ENCODE measurements around the gene ADRA2A.

Gene ADRA2A

DNA sequence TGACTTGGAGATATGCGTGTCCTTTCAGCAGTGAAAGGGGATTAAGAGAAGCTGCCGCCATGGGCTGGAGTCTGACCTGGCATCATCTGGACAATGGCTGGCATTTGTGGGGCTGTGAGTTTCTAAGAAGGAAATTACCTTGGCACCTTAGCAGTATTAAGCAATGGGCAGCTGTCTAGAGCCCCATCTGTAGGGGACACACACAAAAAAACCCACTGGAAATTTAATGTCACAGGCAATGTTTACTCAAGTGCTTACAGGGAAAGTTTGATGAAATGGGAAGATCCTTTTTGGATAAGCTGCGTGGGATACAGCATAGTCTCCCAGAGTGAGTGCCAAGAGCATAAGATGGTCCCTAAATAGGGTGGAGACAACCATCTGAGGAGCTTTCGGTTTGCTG lies 25.0 kb downstream of the ADRA2A start:
- H3K36me3 ChIP-seq (ENCODE audit: insufficient read depth, low read length), result no peaks in the 10 kb centered on the region
- WGBS, result 90% methylated on average over 4 of the region's 4 CpGs
- no peaks in the 10 kb centered on the region; the same call in 1 of the 2 replicates for H3K4me1 ChIP-seq (ENCODE audit: insufficient read depth, low read length)
- H3K4me3 ChIP-seq (ENCODE audit: low read length), result no peak overlapping the region
- no peak overlapping the region for H3K9ac ChIP-seq (ENCODE audit: low read depth, low read length)
- no peaks in the 10 kb centered on the region for H3K27me3 ChIP-seq (ENCODE audit: insufficient read depth, low read length)
- H3K9me3 ChIP-seq (ENCODE audit: insufficient read depth, low read depth, low read length), result no peaks in the 10 kb centered on the region
- H3K27ac ChIP-seq (ENCODE audit: low read depth, low read length), result no peak overlapping the region

- Histone ChIP-seq H3K4me3 (ENCODE audit: low read length) (no peak overlapping the region), H3K36me3 (ENCODE audit: insufficient read depth, low read length) (no peaks in the 10 kb centered on the region), H3K27me3 (ENCODE audit: insufficient read depth, low read length) (no peaks in the 10 kb centered on the region), H3K9ac (ENCODE audit: low read depth, low read length) (no peak overlapping the region), H3K27ac (ENCODE audit: low read depth, low read length) (no peak overlapping the region), H3K9me3 (ENCODE audit: insufficient read depth, low read depth, low read length) (no peaks in the 10 kb centered on the region), H3K4me1 (ENCODE audit: insufficient read depth, low read length) (no peaks in the 10 kb centered on the region; the same call in 1 of the 2 replicates)
- WGBS, result 87% methylated on average over 4 of the region's 4 CpGs
Measured at GRCh38 chr10:111102359-111102837, 25.6 kb downstream of the ADRA2A start.

- Histone ChIP-seq H3K27ac (ENCODE audit: low read depth, low read length) (no peak overlapping the region), H3K4me3 (ENCODE audit: low read length) (no peak overlapping the region), H3K9ac (ENCODE audit: low read depth, low read length) (no peak overlapping the region), H3K36me3 (ENCODE audit: insufficient read depth, low read length) (no peaks in the 10 kb centered on the region), H3K9me3 (ENCODE audit: insufficient read depth, low read depth, low read length) (no peaks in the 10 kb centered on the region), H3K4me1 (ENCODE audit: insufficient read depth, low read length) (no peaks in the 10 kb centered on the region; the same call in 1 of the 2 replicates), H3K27me3 (ENCODE audit: insufficient read depth, low read length) (no peaks in the 10 kb centered on the region)
- 93% methylated on average over 6 of the region's 7 CpGs for WGBS
Measured at GRCh38 chr10:111103196-111103840, 26.5 kb downstream of the ADRA2A start.

GRCh38 chr10:111104811-111105210 lies 28.0 kb downstream of the ADRA2A start:
- 96% methylated on average over 20 of the region's 20 CpGs for WGBS

GRCh38 chr10:111106081-111106480 lies 29.3 kb downstream of the ADRA2A start:
- Histone ChIP-seq H3K9ac (ENCODE audit: low read depth, low read length) (no peak overlapping the region), H3K36me3 (ENCODE audit: insufficient read depth, low read length) (no peaks in the 10 kb centered on the region), H3K27me3 (ENCODE audit: insufficient read depth, low read length) (no peaks in the 10 kb centered on the region), H3K4me1 (ENCODE audit: insufficient read depth, low read length) (no peaks in the 10 kb centered on the region), H3K4me3 (ENCODE audit: low read length) (no peak overlapping the region), H3K27ac (ENCODE audit: low read depth, low read length) (no peak overlapping the region), H3K9me3 (ENCODE audit: insufficient read depth, low read depth, low read length) (no peaks in the 10 kb centered on the region)
- WGBS, result 96% methylated on average over 8 of the region's 8 CpGs

More at GRCh38 chr10:111104811-111105210, 28.0 kb downstream of the ADRA2A start:
- Histone ChIP-seq H3K4me1 (ENCODE audit: insufficient read depth, low read length) (no peaks in the 10 kb centered on the region; the same call in 1 of the 2 replicates), H3K27ac (ENCODE audit: low read depth, low read length) (no peak overlapping the region), H3K4me3 (ENCODE audit: low read length) (no peak overlapping the region), H3K27me3 (ENCODE audit: insufficient read depth, low read length) (no peaks in the 10 kb centered on the region), H3K36me3 (ENCODE audit: insufficient read depth, low read length) (no peaks in the 10 kb centered on the region), H3K9ac (ENCODE audit: low read depth, low read length) (no peak overlapping the region), H3K9me3 (ENCODE audit: insufficient read depth, low read depth, low read length) (no peaks in the 10 kb centered on the region)

DNA sequence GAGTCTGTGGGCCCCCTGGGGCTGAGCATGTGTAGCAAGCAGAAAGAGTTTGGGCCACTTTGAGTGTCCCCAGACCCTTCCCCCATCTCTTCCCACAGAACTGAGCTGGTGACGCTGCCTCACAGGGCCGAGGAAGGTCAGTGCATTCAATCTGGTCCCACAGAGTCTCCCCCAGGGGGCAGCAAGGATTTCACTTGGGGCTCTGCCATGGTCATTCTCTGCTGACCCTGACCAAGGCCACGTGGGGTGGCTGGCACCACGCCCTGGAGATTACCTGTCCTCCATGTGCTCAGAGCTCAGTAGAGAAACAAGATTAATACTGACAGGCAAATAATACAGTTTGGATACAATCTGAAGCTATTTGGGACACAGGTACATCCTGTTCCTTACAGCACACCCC lies 30.2 kb downstream of the ADRA2A start:
- Histone ChIP-seq H3K27ac (ENCODE audit: low read depth, low read length) (no peak overlapping the region), H3K27me3 (ENCODE audit: insufficient read depth, low read length) (no peaks in the 10 kb centered on the region), H3K36me3 (ENCODE audit: insufficient read depth, low read length) (no peaks in the 10 kb centered on the region), H3K9ac (ENCODE audit: low read depth, low read length) (no peak overlapping the region), H3K4me1 (ENCODE audit: insufficient read depth, low read length) (no peaks in the 10 kb centered on the region), H3K4me3 (ENCODE audit: low read length) (no peak overlapping the region), H3K9me3 (ENCODE audit: insufficient read depth, low read depth, low read length) (no peaks in the 10 kb centered on the region)
- 79% methylated on average over 4 of the region's 4 CpGs for WGBS

- no peak overlapping the region for H3K4me3 ChIP-seq (ENCODE audit: low read length)
- H3K9ac ChIP-seq (ENCODE audit: low read depth, low read length), result no peak overlapping the region
- H3K27ac ChIP-seq (ENCODE audit: low read depth, low read length), result no peak overlapping the region
- 96% methylated on average over 4 of the region's 4 CpGs for WGBS
- no peaks in the 10 kb centered on the region for H3K27me3 ChIP-seq (ENCODE audit: insufficient read depth, low read length)
- no peaks in the 10 kb centered on the region for H3K36me3 ChIP-seq (ENCODE audit: insufficient read depth, low read length)
- no peaks in the 10 kb centered on the region for H3K4me1 ChIP-seq (ENCODE audit: insufficient read depth, low read length)
- H3K9me3 ChIP-seq (ENCODE audit: insufficient read depth, low read depth, low read length), result no peaks in the 10 kb centered on the region
Measured at GRCh38 chr10:111107846-111108245, 31.0 kb downstream of the ADRA2A start.

GRCh38 chr10:111108441-111108840 lies 31.6 kb downstream of the ADRA2A start:
- H3K27ac ChIP-seq (ENCODE audit: low read depth, low read length), result no peak overlapping the region
- H3K9ac ChIP-seq (ENCODE audit: low read depth, low read length), result no peak overlapping the region
- H3K4me1 ChIP-seq (ENCODE audit: insufficient read depth, low read length), result no peaks in the 10 kb centered on the region
- H3K36me3 ChIP-seq (ENCODE audit: insufficient read depth, low read length), result no peaks in the 10 kb centered on the region
- no peaks in the 10 kb centered on the region for H3K27me3 ChIP-seq (ENCODE audit: insufficient read depth, low read length)
- H3K9me3 ChIP-seq (ENCODE audit: insufficient read depth, low read depth, low read length), result no peaks in the 10 kb centered on the region
- 96% methylated on average over 6 of the region's 6 CpGs for WGBS
- H3K4me3 ChIP-seq (ENCODE audit: low read length), result no peak overlapping the region

GRCh38 chr10:111109501-111110242 lies 32.8 kb downstream of the ADRA2A start:
- no peaks in the 10 kb centered on the region for H3K4me1 ChIP-seq (ENCODE audit: insufficient read depth, low read length)
- H3K9me3 ChIP-seq (ENCODE audit: insufficient read depth, low read depth, low read length), result no peaks in the 10 kb centered on the region
- 92% methylated on average over 6 of the region's 8 CpGs for WGBS
- no peaks in the 10 kb centered on the region for H3K27me3 ChIP-seq (ENCODE audit: insufficient read depth, low read length)
- no peak overlapping the region for H3K9ac ChIP-seq (ENCODE audit: low read depth, low read length)
- H3K36me3 ChIP-seq (ENCODE audit: insufficient read depth, low read length), result no peaks in the 10 kb centered on the region
- H3K27ac ChIP-seq (ENCODE audit: low read depth, low read length), result no peak overlapping the region
- no peak overlapping the region for H3K4me3 ChIP-seq (ENCODE audit: low read length)

DNA sequence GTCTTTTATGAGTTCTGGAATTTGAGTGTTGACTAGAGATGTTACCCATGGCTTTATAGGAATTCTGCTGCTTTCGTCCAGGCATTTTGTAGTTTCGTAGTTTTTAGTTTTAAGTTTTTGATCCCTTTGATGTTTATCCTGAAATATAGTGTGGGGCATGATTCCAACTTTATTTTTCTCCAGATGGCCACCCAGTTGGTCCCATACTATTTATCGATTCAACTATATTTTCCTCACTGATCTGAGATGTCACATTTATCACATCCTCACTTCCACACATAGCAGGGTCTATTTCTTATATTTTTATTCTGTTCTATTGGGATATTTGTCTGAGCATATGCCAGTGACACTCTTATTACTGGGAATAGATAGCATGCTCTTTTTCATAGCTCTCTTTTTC lies 33.9 kb downstream of the ADRA2A start:
- no peak overlapping the region for H3K9ac ChIP-seq (ENCODE audit: low read depth, low read length)
- no peaks in the 10 kb centered on the region for H3K4me1 ChIP-seq (ENCODE audit: insufficient read depth, low read length)
- WGBS, result 89% methylated on average over 3 of the region's 3 CpGs
- H3K27ac ChIP-seq (ENCODE audit: low read depth, low read length), result no peak overlapping the region
- H3K27me3 ChIP-seq (ENCODE audit: insufficient read depth, low read length), result no peaks in the 10 kb centered on the region
- no peak overlapping the region for H3K4me3 ChIP-seq (ENCODE audit: low read length)
- H3K9me3 ChIP-seq (ENCODE audit: insufficient read depth, low read depth, low read length), result no peaks in the 10 kb centered on the region
- H3K36me3 ChIP-seq (ENCODE audit: insufficient read depth, low read length), result no peaks in the 10 kb centered on the region

DNA sequence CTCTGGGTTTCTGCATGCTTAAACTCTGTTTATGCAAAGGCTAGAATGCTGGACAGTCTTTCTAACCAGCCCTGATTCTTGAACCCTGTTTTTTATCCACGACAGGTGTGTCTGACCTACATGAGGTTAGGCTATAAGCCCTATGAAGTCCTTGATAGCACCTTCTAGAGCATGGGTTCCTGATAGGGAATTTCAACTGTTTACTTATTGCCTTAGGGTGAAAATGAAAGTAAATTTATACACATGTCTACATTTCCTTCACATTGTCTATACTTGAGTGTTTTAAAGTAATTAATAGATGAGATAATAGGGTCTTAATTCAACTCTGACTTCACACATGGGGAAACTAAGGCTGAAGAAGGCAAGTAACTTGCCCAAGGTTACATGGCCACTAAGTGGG lies 35.5 kb downstream of the ADRA2A start:
- WGBS, result 89% methylated on average over 1 of the region's 1 CpG
- no peak overlapping the region for H3K4me3 ChIP-seq (ENCODE audit: low read length)
- H3K36me3 ChIP-seq (ENCODE audit: insufficient read depth, low read length), result no peaks in the 10 kb centered on the region
- H3K27ac ChIP-seq (ENCODE audit: low read depth, low read length), result no peak overlapping the region
- no peaks in the 10 kb centered on the region for H3K27me3 ChIP-seq (ENCODE audit: insufficient read depth, low read length)
- no peaks in the 10 kb centered on the region for H3K4me1 ChIP-seq (ENCODE audit: insufficient read depth, low read length)
- H3K9me3 ChIP-seq (ENCODE audit: insufficient read depth, low read depth, low read length), result no peaks in the 10 kb centered on the region
- H3K9ac ChIP-seq (ENCODE audit: low read depth, low read length), result no peak overlapping the region
